ENCODE results near the gene FGL2. TPM values are rescaled to one million over a fixed set of nuclear protein-coding genes. Genes with fewer than 3 reads are reported as not detected.

FGL2 gene
- total RNA-seq, 1 experiment from 2014 or later = not detected

- Histone ChIP-seq H4K5ac (ENCODE audit: insufficient read length, low read depth, low read length) (no peak overlapping the region), H3K23ac (ENCODE audit: insufficient read length, low read depth, low read length) (no peak overlapping the region), H3K4me1 (ENCODE audit: insufficient read depth, low read length) (no peaks in the 10 kb centered on the region), H3K4ac (ENCODE audit: low read depth, low read length) (no peak overlapping the region), H3K14ac (ENCODE audit: insufficient read depth, low read length) (no peak overlapping the region), H3K79me1 (ENCODE audit: insufficient read depth, low read depth, low read length, poor library complexity, severe bottlenecking) (no peaks in the 10 kb centered on the region), H3K23me2 (ENCODE audit: insufficient read length, low read depth, low read length, poor library complexity, severe bottlenecking) (no peaks in the 10 kb centered on the region), H3K4me2 (ENCODE audit: insufficient read depth, insufficient read length, low read length) (no peak overlapping the region), H4K20me1 (ENCODE audit: control insufficient read depth, insufficient read depth, insufficient read length) (no peaks in the 10 kb centered on the region), H2BK15ac (ENCODE audit: low read depth, low read length) (no peak overlapping the region), H3K9ac (ENCODE audit: extremely low read depth, insufficient read length, low read length) (no peak overlapping the region), H3K56ac (ENCODE audit: insufficient read length, low read depth, low read length) (no peak overlapping the region), H4K8ac (replicated peaks; ENCODE audit: insufficient read length, low read depth, low read length) (no peak overlapping the region), H3K18ac (ENCODE audit: insufficient read length, low read depth, low read length) (no peak overlapping the region), H2AFZ (ENCODE audit: low read length) (no peak overlapping the region), H2BK5ac (ENCODE audit: insufficient read length, low read length) (no peak overlapping the region), H3K9me3 (ENCODE audit: control insufficient read depth, low read depth, low read length) (no peaks in the 10 kb centered on the region), H2BK120ac (ENCODE audit: low read depth, low read length, poor library complexity, severe bottlenecking) (no peak overlapping the region), H2BK20ac (ENCODE audit: low read depth, low read length, poor library complexity, severe bottlenecking) (no peak overlapping the region), H3K79me2 (ENCODE audit: insufficient read depth, low read length) (no peaks in the 10 kb centered on the region), H3K27ac (ENCODE audit: insufficient read length, low read depth, low read length) (no peak overlapping the region), H2AK5ac (ENCODE audit: insufficient read length, low read length) (no peak overlapping the region), H3T11ph (ENCODE audit: low read length) (no peak overlapping the region), H3K27me3 (ENCODE audit: insufficient read depth, low read length) (no peaks in the 10 kb centered on the region), H4K91ac (ENCODE audit: insufficient read length, low read depth, low read length) (no peak overlapping the region), H2BK12ac (ENCODE audit: insufficient read length, low read depth, low read length) (no peak overlapping the region)
- Mint-ChIP-seq H3K27ac (no peak overlapping the region), H3K36me3 (ENCODE audit: insufficient read depth in 1 of 3, low read depth in 3 of 3) (no peaks in the 10 kb centered on the region), H3K4me1 (no peaks in the 10 kb centered on the region), H3K27me3 (ENCODE audit: low read depth) (no peaks in the 10 kb centered on the region; the same call in 1 of the 2 replicates), H3K9me3 (no peaks in the 10 kb centered on the region), H3K4me3 (no peak overlapping the region)
- DNase-seq = no peak
- no CpG with 5 or more reads among the region's 3 CpGs for WGBS (ENCODE audit: extremely low coverage, insufficient read length, low lambda C conversion rate)
- TF ChIP-seq, protein P1, sequence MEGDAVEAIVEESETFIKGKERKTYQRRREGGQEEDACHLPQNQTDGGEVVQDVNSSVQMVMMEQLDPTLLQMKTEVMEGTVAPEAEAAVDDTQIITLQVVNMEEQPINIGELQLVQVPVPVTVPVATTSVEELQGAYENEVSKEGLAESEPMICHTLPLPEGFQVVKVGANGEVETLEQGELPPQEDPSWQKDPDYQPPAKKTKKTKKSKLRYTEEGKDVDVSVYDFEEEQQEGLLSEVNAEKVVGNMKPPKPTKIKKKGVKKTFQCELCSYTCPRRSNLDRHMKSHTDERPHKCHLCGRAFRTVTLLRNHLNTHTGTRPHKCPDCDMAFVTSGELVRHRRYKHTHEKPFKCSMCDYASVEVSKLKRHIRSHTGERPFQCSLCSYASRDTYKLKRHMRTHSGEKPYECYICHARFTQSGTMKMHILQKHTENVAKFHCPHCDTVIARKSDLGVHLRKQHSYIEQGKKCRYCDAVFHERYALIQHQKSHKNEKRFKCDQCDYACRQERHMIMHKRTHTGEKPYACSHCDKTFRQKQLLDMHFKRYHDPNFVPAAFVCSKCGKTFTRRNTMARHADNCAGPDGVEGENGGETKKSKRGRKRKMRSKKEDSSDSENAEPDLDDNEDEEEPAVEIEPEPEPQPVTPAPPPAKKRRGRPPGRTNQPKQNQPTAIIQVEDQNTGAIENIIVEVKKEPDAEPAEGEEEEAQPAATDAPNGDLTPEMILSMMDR (conservative IDR thresholded peaks at IDR 0.05) = no peak
These were observed 17.9 kb downstream of the FGL2 start for GRCh38 chr7:77181734-77182133.
